ENCODE data around the gene PLAGL1.

DNA sequence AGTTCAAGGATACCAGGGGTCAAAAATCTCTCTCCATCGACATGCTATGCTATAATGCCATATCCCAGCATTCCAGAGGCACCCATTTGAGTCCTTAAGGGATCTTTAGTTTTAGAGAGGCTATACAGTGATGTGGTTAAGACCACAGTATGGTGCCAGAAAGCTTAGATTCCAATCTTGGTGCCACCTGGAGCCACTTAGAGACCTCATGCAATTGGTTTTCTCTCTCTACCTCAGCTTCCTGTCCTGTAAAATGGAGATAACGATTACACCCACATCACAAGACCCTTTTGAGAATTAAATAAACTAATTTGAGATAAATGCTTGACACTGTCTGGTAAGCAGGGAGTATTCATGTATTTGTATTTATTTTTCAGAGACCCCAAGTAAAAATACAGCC, 39.0 kb downstream of the PLAGL1 start:
- TF ChIP-seq GATA2 (IDR thresholded peaks at IDR 0.05; ENCODE audit: low read depth, low read length), result no peak
- no peak for TF ChIP-seq GATA3 (IDR thresholded peaks at IDR 0.05; ENCODE audit: low read depth, low read length)
